GM12864 (cell line): ENCODE data around the gene PDLIM4.
A peak's percentile ranks its signal among the peaks of the same experiment; 100 is the strongest.

Source experiments
- DNase-seq: peaks from one replicate; pipeline ENCODE4 v3.0.0-alpha.2; 2011; ENCODE audit warnings: low read depth
- H3K4me3 ChIP-seq: 2 replicates; pipeline ENCODE4 v1.5.1; 2011; ENCODE audit warnings: mild to moderate bottlenecking, low read depth, low read length, control low read depth
- TF ChIP-seq, protein P1 (sequence below): IDR thresholded peaks from 2 replicates; pipeline ENCODE4 v1.5.1; 2011; ENCODE audit warnings: low read depth, mild to moderate bottlenecking, moderate library complexity, low read length, control low read depth, inconsistent platforms; ENCODE audit errors: missing control alignments

Gene PDLIM4

DNA sequence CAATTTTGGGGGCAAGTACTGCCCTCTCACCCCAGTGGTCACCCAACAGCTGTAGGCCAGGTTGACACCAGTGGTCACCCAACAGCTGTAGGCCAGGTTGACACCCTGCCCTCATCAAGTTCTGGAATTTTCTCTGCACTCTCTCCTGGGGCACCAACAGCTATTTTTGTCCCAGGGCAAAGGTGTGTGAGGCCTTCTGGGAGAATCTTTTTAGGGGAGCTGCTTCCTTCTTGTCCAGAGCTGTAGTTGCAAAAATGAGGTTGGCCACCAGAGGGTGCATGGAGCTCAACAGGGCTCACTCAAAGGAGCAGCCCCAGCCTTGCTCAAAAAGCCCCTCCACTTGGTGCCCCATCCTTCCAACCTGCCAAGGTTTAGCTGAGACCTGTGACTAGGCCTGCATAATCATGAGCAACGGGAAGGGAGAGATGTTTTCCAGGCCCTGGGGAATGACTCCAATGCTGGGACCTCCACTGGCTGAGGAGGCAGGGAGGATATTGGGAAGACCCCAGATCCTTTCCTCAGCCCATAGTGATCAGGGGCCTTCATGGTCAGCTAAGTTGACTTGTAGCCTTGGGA lies 19.2 kb upstream of the PDLIM4 start:
- DNase-seq, result peak; percentile 15
- H3K4me3 ChIP-seq, result no peak overlapping the region
- TF ChIP-seq, protein P1, sequence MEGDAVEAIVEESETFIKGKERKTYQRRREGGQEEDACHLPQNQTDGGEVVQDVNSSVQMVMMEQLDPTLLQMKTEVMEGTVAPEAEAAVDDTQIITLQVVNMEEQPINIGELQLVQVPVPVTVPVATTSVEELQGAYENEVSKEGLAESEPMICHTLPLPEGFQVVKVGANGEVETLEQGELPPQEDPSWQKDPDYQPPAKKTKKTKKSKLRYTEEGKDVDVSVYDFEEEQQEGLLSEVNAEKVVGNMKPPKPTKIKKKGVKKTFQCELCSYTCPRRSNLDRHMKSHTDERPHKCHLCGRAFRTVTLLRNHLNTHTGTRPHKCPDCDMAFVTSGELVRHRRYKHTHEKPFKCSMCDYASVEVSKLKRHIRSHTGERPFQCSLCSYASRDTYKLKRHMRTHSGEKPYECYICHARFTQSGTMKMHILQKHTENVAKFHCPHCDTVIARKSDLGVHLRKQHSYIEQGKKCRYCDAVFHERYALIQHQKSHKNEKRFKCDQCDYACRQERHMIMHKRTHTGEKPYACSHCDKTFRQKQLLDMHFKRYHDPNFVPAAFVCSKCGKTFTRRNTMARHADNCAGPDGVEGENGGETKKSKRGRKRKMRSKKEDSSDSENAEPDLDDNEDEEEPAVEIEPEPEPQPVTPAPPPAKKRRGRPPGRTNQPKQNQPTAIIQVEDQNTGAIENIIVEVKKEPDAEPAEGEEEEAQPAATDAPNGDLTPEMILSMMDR, result peak; percentile 89

DNA sequence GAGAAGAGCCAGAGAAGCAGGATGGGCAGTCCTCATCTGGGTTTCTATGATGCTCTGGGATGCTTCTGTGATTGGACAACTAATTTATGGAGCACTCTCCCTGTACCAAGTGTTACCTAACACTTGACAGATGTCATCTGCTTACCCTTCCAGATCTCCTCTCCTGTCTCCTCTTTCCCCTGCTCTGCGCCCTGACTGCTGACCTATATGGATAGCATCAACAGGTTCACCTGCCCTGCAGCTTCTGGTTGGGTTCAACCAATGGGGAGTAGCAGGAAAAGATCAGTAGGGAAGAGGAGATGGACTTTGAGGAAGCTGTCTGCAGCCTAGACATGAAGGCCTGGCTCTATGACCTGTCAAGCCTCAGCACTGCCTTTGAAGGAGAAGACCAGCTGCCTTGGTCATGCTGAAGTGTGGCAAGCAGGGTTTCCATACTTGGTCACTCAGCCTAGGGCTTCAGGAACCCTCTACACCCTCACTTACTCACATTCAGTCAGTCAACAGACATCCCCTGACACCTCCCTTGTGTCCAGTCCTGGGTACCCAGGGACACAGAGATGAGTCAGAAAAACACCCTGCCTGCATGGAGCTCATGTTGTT lies 18.5 kb upstream of the PDLIM4 start:
- TF ChIP-seq, protein P1, result no peak

DNA sequence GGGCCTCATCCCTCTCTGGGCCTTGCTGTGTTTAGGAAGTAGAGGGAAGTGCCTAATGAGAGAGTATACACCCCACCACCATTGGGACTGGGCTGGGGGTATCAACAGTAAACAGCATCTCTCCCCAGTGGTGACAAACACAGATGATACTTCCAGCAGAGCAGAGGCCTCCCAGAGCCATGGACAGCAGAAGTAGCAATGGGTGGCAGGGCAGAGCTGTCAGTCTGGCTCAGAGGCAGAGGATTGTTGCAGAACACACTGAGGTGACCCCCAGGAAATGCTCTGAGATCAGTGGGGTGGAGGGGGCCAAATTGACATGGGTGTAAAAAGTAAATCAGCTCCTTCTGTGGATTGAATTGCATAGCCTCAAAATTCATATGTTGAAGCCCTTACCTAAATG lies 17.7 kb upstream of the PDLIM4 start:
- H3K4me3 ChIP-seq, result no peak overlapping the region
- TF ChIP-seq, protein P1, result no peak
- DNase-seq, result no peak

More for the DNA sequence above, 18.5 kb upstream of the PDLIM4 start:
- H3K4me3 ChIP-seq, result no peak overlapping the region
- DNase-seq, result no peak

DNA sequence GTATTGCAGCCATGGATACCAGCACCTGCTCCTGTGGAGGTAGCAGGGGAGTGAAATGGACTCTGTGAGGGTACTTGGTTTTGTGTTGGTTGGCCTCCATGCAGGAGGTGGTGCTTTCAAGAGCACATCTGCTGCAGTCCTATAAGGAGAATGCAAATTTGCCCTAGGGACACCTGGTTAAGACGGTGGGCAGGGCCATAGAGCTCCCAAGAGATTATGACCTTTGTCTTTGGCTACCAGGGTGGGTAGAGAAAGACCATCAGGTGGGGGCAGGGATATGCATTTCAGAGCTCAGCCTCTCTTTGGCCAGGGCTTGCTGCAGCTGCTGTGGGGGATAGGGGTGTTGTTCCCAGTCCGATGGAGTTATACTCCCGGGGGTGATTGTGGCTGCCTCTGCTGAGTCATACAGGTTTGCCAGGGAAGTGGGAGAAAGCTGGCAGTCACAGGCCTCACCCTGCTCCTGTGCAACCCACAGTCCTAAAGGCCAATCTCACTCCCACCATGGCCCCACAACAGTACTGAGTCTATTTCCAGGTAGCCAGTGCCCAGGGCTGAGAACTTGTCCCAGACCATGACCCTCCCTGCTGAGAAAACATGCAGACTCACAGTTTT lies 14.0 kb upstream of the PDLIM4 start:
- DNase-seq, result no peak
- H3K4me3 ChIP-seq, result no peak overlapping the region
- TF ChIP-seq, protein P1, result no peak

DNA sequence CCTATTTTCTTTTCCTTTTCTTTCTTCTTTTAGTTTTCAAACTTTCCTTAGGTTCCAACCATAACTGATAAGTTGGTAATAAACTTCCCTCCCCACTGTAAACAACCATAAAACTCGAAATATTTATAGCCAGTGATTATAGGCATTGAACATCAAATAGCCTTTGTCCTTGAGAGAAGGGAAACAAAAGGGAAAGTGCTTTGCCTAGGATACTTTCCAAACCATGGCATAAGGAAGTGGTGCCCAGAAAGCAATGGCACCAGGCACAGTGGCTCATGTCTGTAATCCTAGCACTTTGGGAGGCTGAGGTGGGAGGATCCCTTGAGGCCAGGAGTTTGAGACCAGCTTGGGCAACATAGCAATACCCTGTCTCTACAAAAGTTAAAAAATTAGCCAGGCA lies 11.9 kb upstream of the PDLIM4 start:
- H3K4me3 ChIP-seq, result no peak overlapping the region
- TF ChIP-seq, protein P1, result no peak
- no peak for DNase-seq

DNA sequence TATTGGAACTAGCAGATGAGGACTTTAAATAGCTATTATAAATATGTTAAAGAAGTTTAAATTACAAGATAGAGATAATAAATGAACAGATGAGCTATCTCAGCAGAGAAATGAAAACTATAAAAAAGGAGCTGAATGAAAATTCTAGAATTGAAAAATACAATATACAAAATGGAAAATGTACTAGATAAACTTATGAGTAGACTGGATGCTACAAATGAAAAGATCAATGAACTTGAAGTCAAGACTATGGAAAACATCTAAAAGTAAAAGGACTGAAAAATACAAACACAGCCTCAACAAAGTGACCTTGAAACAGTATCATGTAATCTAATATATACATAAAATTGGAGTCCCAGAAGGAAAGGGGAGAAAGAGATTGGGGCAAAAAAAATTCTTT lies 10.7 kb upstream of the PDLIM4 start:
- DNase-seq, result no peak
- H3K4me3 ChIP-seq, result no peak overlapping the region
- TF ChIP-seq, protein P1, result no peak
